GM21723 (cell line): ENCODE results near the gene RTN4.

Experiments
- ATAC-seq: cut with Tn5 transposase; IDR thresholded peaks from one replicate; pipeline ENCODE4 v1.9.1; 2021; ENCODE audit warnings: mild to moderate bottlenecking, moderate library complexity; ENCODE audit not compliant: unreplicated experiment

The RTN4 gene

DNA sequence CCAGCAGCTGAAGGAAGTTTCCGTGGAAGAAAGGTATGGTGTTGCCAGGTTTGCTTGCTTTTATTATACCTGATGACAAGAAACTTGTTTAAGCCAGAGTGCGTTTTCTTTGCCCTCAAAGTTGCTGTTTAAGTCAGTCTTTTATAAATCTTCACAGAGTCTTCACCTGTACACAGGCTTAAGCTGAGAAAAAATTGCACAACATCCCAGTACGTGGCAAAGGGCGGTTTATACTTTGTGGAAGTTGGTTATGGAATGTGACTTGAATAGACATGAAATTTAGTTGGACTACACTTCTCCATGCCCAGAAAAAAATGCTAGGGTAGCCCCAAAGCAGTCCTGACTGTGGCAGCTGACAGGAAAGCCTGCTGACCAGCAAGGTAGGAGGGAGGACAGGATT, 121.5 kb downstream of the RTN4 start:
- no peak for ATAC-seq

DNA sequence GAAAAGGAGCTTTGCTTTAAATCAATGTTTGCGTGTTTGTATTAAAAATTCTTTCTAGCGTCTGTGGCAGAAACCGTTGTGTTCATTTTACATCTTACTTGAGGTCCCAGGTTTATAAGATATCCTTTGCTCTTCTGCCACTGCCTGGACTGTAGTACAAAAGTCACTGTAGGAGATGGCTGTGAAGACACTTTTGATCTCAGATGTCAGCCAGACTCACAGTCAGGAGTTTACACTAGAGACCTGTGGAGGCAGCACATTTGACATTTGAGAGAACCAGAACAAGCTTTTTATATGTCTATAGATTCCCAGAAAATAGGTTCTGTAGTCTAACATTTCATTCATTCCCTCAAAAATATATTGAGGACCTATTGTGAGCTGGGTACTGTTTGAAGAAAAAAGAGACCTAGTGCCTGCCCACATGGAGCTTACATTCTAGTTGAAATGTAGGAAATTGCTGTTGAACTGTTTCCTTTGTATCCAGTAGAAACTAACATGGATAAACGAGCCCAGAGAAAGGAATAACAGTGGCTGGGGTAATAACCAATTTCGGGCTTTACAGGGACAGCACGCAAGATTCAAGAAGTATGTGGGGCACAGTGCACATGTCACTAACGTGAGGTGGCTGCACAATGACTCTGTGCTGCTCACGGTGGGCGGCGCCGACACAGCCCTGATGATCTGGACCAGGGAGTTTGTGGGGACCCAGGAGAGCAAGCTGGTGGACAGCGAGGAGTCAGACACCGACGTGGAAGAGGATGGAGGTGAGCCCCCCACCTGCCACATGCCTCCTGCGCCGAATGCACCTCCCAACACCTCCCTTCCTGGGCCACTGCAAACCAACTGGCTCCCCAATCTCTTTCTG, 122.3 kb downstream of the RTN4 start:
- no peak for ATAC-seq

DNA sequence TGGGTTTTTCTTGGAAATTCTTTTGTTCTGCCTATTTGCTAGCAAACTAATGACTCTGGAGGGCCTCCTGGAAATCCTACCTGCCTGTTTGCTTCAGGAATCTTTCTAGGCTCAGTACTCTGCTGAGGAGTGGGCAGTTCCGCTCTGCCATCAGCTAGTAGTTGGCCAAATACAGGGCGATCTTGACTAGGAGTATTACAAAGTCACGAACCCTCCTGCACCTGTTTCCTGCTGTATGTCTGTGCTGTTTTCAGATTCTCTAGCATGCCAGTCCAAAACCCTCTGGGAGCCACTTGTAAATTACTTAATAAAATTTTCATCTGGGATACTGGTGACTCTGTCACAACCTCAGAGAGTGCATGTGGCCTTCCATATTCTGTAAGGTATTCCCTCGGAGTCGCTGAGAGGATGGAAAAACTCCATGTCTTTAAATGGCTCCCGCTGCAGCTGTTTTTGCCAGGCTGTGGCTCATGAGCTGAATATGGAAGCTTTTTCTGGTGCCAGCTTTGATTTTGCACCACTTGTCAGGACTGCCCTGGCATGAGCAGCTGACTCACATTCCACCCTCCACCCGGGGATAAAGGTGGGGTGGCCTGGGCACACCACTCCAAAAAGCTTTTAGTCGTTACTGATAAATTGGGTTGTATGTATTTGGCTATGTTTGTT, 123.0 kb downstream of the RTN4 start:
- no peak for ATAC-seq

DNA sequence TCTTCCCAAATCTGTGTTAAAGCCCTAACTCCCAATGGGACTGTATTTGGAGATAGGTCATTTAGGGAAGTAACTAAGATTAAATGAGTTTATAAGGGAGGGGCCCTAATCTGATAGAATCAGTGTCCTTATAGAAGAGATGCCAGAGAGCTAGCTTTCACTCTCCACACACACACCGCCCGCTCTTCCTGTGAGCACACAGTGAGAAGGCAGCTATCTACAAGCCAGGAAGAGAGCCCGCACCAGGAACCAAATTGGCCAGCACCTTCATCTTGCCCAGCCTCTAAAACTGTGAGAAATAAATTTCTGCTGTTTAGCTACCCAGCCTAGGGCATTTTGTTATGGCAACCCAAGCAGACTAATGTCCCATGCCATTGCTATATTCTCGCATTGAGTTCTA, 125.2 kb downstream of the RTN4 start:
- ATAC-seq = no peak

DNA sequence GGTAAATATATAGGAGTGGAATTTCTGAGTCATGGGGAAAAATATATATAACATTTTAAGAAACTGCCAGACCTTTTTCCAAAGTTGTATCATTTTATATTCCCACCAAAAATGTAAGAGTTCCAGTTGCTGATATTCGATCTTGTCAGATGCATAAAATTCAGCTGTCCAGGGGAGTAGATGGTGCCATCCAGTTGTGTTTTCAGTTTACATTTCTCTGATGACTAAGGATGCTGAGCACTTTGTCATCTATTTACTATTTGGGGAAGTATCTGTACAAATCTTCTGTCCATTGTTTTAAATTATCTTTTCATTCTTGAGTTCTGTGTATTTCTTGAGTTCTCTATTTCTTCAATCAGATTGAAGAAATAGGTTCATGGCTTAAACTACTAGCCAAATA, 126.1 kb downstream of the RTN4 start:
- ATAC-seq = no peak
